Peyer's patch (tissue), 4 donors: ENCODE measurements around the gene FADD.

Experiments
- POLR2A ChIP-seq, 2 donors: fragments of 450-650 bp; IDR thresholded peaks; one replicate each; pipeline ENCODE4 v1.5.1; 2017; ENCODE audit warnings: antibody characterized with exemption in 2 of 2, mild to moderate bottlenecking in 2 of 2, moderate library complexity in 2 of 2
- TF ChIP-seq, protein P1 (sequence below), 6 experiments: fragments of 450-650 bp in 4 of 6; fragments of 200-600 bp in 2 of 6; sonication (generic) in 1 of 6; IDR thresholded peaks; one replicate each; pipeline ENCODE4 v1.5.1; 2017 to 2019; ENCODE audit warnings: antibody characterized with exemption in 6 of 6, mild to moderate bottlenecking in 3 of 6, moderate library complexity in 1 of 6

DNA sequence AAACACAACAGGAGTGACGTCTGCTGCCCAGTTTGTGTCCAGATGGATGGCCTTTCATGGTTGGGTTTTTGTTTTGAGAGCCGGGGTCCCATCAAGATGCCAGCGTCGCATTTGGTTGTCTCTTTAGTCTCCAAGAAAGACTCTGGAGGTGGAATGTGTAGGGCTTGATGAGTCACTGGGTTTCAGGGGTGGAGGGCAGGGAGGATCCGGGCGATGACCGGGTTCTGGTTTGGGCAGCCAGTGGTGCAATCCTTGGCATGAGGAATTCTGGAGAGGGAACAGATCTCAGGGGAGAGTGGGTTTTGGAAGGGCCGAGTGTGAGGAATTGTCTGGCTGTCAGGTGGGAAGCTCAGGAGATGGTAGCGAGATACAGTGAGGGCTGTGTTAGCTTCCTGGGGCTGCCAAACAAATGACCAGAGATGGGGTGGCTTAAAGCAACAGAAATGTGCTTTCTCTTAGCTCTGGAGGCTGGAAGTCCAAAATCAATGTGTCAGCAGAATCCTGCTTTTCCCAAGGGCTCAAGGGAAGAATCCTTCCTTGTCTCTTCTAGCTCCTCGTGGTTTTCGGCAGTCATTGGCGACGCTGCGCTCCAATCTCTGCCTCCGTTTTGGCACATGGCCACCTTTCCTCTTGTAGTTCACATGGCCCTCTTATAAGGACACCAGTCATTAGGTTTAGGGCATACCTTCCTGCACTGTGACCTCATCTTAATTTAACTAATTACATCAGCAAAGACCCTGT lies 41.0 kb downstream of the FADD start:
- TF ChIP-seq, protein P1, sequence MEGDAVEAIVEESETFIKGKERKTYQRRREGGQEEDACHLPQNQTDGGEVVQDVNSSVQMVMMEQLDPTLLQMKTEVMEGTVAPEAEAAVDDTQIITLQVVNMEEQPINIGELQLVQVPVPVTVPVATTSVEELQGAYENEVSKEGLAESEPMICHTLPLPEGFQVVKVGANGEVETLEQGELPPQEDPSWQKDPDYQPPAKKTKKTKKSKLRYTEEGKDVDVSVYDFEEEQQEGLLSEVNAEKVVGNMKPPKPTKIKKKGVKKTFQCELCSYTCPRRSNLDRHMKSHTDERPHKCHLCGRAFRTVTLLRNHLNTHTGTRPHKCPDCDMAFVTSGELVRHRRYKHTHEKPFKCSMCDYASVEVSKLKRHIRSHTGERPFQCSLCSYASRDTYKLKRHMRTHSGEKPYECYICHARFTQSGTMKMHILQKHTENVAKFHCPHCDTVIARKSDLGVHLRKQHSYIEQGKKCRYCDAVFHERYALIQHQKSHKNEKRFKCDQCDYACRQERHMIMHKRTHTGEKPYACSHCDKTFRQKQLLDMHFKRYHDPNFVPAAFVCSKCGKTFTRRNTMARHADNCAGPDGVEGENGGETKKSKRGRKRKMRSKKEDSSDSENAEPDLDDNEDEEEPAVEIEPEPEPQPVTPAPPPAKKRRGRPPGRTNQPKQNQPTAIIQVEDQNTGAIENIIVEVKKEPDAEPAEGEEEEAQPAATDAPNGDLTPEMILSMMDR (IDR thresholded peaks at IDR 0.05): no peak
- TF ChIP-seq POLR2A (IDR thresholded peaks at IDR 0.05): no peak
